ENCODE measurements around the gene IFI27L1.

The IFI27L1 gene

DNA sequence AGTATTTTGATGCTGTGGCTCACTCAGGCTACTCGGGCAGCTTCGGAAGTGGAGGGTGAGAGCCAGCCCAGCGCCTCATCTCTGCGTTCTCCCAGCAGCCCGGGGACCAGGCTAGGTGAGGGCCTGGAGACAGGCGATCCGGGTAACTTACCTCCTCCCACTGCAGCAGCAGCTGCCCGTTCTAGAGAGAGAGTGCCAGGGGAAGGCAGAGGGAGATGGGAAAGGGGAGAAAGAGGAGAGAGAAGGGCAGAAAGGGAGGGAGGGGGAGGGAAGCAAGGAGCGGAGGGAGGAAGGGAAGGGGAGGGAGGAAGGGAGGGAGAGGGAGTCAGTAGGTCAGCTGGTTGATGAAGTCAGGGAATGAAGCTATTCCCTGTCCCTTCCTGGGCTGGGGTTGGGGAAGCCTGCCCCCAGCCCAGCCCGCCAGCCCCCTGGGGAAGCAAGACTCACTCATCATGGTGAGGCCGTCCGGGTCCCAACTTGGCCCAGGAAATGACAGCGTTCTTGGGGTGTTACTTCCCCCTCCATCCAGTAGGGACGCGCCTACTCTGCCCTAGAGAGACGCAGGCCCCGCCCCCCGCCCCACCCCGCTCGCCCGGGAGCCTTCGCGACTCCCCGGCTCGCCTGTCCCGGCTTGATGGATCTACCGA, 48.1 kb downstream of the IFI27L1 start, which contains the start of gene IFI27L2:
Gene IFI27L2 (minus strand): TSS at position 494 of the 647 bp plus-strand sequence. CDS start 40 bp downstream, at position 454.
- peak within 1 kb of the TSS; percentile 73 for H3K4me3 ChIP-seq (ENCODE audit: low read depth, low read length)
- TF ChIP-seq, protein P1, sequence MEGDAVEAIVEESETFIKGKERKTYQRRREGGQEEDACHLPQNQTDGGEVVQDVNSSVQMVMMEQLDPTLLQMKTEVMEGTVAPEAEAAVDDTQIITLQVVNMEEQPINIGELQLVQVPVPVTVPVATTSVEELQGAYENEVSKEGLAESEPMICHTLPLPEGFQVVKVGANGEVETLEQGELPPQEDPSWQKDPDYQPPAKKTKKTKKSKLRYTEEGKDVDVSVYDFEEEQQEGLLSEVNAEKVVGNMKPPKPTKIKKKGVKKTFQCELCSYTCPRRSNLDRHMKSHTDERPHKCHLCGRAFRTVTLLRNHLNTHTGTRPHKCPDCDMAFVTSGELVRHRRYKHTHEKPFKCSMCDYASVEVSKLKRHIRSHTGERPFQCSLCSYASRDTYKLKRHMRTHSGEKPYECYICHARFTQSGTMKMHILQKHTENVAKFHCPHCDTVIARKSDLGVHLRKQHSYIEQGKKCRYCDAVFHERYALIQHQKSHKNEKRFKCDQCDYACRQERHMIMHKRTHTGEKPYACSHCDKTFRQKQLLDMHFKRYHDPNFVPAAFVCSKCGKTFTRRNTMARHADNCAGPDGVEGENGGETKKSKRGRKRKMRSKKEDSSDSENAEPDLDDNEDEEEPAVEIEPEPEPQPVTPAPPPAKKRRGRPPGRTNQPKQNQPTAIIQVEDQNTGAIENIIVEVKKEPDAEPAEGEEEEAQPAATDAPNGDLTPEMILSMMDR (IDR thresholded peaks at IDR 0.05; ENCODE audit: insufficient read depth, low read length, missing control alignments) = peak; percentile 29
- POLR2A ChIA-PET = interaction anchor here (1.0 to 1.3 kb wide), 2 partner anchors 24 to 48 kb away, joined by 3 to 4 read pairs; partner anchors contain the start of genes DDX24 and IFI27L1
- no peak for DNase-seq (ENCODE audit: low read depth, low spot score)
- CTCF ChIA-PET = interaction anchor here (0.8 to 7.4 kb wide), 19 partner anchors 7 to 470 kb away, joined by 3 to 157 read pairs (median 5); partner anchors contain the start of genes DDX24 and IFI27L1

DNA sequence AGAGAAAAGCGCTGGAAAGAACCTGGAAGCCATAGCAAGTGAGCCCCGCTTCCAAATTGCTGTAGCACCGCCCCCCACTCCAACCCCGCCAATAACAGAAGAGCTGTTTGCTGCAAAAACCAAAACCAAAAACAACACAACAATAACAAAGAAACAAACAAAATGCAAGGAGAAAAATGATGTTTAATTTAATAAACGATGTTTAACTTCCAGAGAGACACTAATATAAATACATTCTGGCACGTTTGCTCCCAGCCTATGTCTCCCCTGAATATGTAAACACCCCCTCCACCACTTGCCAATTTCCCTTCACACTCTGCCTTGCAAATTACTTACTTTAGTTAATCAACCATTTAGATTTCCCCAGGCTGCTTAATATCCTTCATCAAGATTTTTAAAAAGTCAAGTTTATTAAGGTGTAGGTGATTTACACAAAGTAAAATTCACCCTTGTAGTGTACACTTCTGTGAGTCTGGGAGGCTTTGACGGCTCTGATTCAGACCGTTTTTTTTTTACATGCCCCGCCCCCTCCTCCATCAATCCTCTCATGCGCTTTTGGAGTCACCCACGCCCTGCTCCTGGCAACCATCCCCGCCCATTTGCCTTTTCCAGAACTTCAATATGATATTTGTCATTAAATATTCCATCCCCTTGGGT, 48.8 kb downstream of the IFI27L1 start:
- ChIA-PET CTCF (interaction anchor here (0.9 to 7.4 kb wide), 17 partner anchors 9 to 420 kb away, joined by 3 to 157 read pairs (median 22); partner anchors contain the start of genes DDX24 and IFI27L1), POLR2A (interaction anchor here (1.3 kb wide), 1 partner anchor 49 kb away, joined by 4 read pairs; the partner anchor contains the start of genes DDX24 and IFI27L1)
- DNase-seq (ENCODE audit: low read depth, low spot score) = no peak
- H3K4me3 ChIP-seq (ENCODE audit: low read depth, low read length) = peak overlapping the region; percentile 73
- TF ChIP-seq, protein P1 (IDR thresholded peaks at IDR 0.05; ENCODE audit: insufficient read depth, low read length, missing control alignments) = no peak

DNA sequence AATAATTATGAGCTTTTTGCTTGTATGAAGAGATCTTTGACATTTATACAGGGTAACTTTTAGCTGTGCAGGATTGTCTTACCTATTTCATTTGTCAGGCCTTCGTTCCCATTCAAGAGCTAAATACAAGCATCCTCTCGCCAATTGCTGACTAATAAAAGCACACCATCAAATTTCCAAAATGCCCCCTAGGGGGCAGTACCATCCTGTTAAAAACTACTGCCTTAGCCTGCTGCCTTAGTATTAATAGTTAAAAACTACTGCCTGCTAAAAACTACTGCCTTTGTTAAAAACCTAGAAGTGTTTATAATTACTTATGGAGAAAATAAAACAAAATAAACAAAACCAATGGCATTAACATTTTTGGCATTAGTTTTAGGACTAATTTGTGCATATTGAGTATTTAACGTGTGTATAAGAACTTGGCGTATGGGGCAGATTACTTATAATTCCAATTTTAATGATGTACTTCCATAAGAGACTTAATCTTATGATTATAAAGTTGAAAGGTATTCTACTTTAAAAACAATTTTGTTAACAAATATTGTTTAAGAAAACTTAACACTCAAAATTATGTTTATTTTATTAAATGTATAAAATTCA, 51.3 kb downstream of the IFI27L1 start:
- TF ChIP-seq, protein P1 (IDR thresholded peaks at IDR 0.05; ENCODE audit: insufficient read depth, low read length, missing control alignments) = peak; percentile 31
- POLR2A ChIA-PET = no interaction called here
- CTCF ChIA-PET = interaction anchor here (0.6 to 7.4 kb wide), 48 partner anchors 10 to 539 kb away, joined by 3 to 157 read pairs (median 5); partner anchors contain the start of genes DDX24, IFI27L1, OTUB2 and PPP4R4
- no peak overlapping the region for H3K4me3 ChIP-seq (ENCODE audit: low read depth, low read length)
- DNase-seq (ENCODE audit: low read depth, low spot score) = no peak

DNA sequence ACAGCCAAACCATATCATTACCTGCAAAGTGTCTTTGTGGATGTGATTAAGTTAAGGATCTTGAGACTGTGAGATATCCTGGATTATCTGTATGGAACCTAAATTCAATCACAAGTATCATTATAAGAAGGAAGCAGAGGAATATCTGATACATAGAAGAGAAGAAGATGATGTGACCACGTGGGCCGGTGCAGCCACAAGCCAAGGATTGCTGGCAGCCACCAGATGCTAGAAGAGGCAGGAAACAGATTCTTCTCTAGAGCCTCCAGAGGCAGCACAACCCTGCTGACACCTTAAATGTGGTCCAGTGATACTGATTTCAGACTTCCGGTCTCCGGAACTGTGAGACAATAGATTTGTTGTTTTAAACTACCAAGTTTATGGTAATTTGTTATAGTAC, 54.4 kb downstream of the IFI27L1 start:
- CTCF ChIA-PET = interaction anchor here (2.1 to 11.3 kb wide), 5 partner anchors 36 to 351 kb away, joined by 15 to 348 read pairs (median 83); no protein-coding TSS in a partner anchor
- no peak overlapping the region for H3K4me3 ChIP-seq (ENCODE audit: low read depth, low read length)
- no peak for DNase-seq (ENCODE audit: low read depth, low spot score)
- POLR2A ChIA-PET = no interaction called here
- TF ChIP-seq, protein P1 (IDR thresholded peaks at IDR 0.05; ENCODE audit: insufficient read depth, low read length, missing control alignments) = no peak

DNA sequence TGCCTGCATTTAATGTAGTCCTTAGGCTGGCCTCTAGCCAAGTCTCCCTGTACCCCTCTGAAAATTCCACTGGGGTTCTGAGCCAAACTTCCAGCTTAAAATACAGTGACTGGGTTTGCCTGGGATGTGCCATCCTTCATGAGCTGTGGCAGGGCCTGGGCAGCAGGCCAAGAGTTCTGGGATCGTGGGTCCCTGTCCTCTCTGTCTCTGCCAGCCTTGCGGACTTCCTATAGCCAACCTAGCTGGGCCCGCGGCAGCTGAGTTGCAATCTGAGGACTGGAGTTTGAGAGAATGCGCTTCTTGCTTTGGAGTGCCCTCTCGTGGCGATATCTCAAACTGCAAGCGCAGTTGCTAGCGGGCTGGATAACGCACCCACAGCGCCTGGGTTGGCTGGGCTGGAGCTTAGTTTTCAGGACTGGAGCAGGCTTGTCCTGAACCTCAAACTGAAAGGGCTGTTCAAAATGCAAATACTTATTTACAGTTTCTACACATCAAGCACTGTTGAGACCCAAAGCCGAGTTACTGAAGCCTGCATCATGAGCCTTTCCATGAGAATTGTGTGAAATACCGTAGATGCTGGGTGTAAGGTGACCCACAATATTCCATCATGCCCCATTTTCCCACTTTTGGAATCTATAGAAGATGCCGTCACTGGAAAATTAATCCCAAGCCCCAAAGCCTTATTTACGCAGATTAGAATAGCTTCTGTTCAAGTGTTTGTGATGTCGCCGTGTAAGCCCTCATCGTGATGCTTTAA, 55.6 kb downstream of the IFI27L1 start:
- ChIA-PET CTCF (interaction anchor here (0.6 to 11.3 kb wide), 77 partner anchors 8 to 482 kb away, joined by 3 to 348 read pairs (median 5); partner anchors contain the start of genes DDX24, IFI27, IFI27L1 and OTUB2), POLR2A (interaction anchor here (0.6 to 0.7 kb wide), 2 partner anchors 78 to 85 kb away, joined by 3 read pairs; no protein-coding TSS in a partner anchor)
- DNase-seq (ENCODE audit: low read depth, low spot score) = no peak
- TF ChIP-seq, protein P1 (IDR thresholded peaks at IDR 0.05; ENCODE audit: insufficient read depth, low read length, missing control alignments) = peak; percentile 96
- no peak overlapping the region for H3K4me3 ChIP-seq (ENCODE audit: low read depth, low read length)

Data from AG04449 (cell line).